GM19452 (cell line): ENCODE data around the gene IL15.

Experiments used
- ATAC-seq: cut with Tn5 transposase; IDR thresholded peaks from one replicate; pipeline ENCODE4 v1.9.1; 2021; ENCODE audit not compliant: unreplicated experiment

Gene IL15

GRCh38 chr4:141763374-141763773 is 127.0 kb downstream of the IL15 start:
- no peak for ATAC-seq

GRCh38 chr4:141768954-141769353 is 132.6 kb downstream of the IL15 start:
- ATAC-seq: no peak

- peak; percentile 49 for ATAC-seq
Measured at GRCh38 chr4:141771889-141772830, 135.8 kb downstream of the IL15 start.

GRCh38 chr4:141772838-141773237 is 136.5 kb downstream of the IL15 start:
- ATAC-seq: no peak

GRCh38 chr4:141782205-141782604 is 145.8 kb downstream of the IL15 start:
- ATAC-seq: no peak
